Fibroblast of villous mesenchyme (primary cell): ENCODE results near the gene ZNF432. TPM values are rescaled to one million over a fixed set of nuclear protein-coding genes. Genes with fewer than 3 reads are reported as not detected.

Source experiments
- DNase-seq: peaks from one replicate; pipeline ENCODE4 v3.0.0-alpha.2; 2010; ENCODE audit warnings: low read depth
- H3K4me3 ChIP-seq: 2 replicates; pipeline ENCODE4 v1.5.1; 2011; ENCODE audit warnings: low read depth, mild to moderate bottlenecking, low read length
- CTCF ChIP-seq: IDR thresholded peaks from 2 replicates; pipeline ENCODE4 v1.5.1; 2012; ENCODE audit warnings: low read depth, mild to moderate bottlenecking, low read length; ENCODE audit not compliant: insufficient read depth
- total RNA-seq: library from RNA; depleted of rRNA; stranded (reverse); fragments of >200 nt; gene quantifications from 2 replicates; pipeline ENCODE4 v1.2.3, GENCODE V29; 2012

Gene ZNF432
- total RNA-seq, 1 donor, result 10.8 TPM

GRCh38 chr19:52007451-52007805, 41.2 kb downstream of the ZNF432 start:
- no peak for DNase-seq
- TF ChIP-seq CTCF, result no peak
- peak overlapping the region; percentile 98 for H3K4me3 ChIP-seq

GRCh38 chr19:51994048-51994644, 54.5 kb downstream of the ZNF432 start:
- DNase-seq, result no peak
- no peak for TF ChIP-seq CTCF

GRCh38 chr19:51993422-51993821, 55.2 kb downstream of the ZNF432 start:
- no peak for TF ChIP-seq CTCF
- no peak overlapping the region for H3K4me3 ChIP-seq
- DNase-seq, result no peak

More at GRCh38 chr19:51994048-51994644, 54.5 kb downstream of the ZNF432 start:
- H3K4me3 ChIP-seq, result no peak overlapping the region

- no peak for TF ChIP-seq CTCF
- DNase-seq, result peak; percentile 99
- peak within 1 kb of the TSS; percentile 98 for H3K4me3 ChIP-seq
These were observed 62.0 kb downstream of the ZNF432 start, which contains the start of gene ZNF350 for GRCh38 chr19:51986309-51987291. Gene ZNF350, minus strand, starts transcription at chr19:51986840. Its CDS starts 12,480 bp downstream, at chr19:51974360.

GRCh38 chr19:51983361-51983760, 65.3 kb downstream of the ZNF432 start:
- no peak for DNase-seq
- no peak overlapping the region for H3K4me3 ChIP-seq
- TF ChIP-seq CTCF, result no peak

Other genes starting within 250 kb of the ZNF432 start
- 3.5 and 4.2 TPM in 2 replicates for gene ZNF577, start 160.9 kb downstream of the ZNF432 start, total RNA-seq
- gene ZNF649, start 143.8 kb downstream of the ZNF432 start, total RNA-seq, result 6.4 and 12.1 TPM in 2 replicates
- 5.2 and 10.8 TPM in 2 replicates for gene ZNF613, start 121.4 kb downstream of the ZNF432 start, total RNA-seq
- 6.8 and 7.8 TPM in 2 replicates for gene ZNF350, start 62.0 kb downstream of the ZNF432 start, total RNA-seq
- 9.0 and 9.9 TPM in 2 replicates for gene ZNF615, start 40.6 kb downstream of the ZNF432 start, total RNA-seq
- 7.7 and 12.1 TPM in 2 replicates for gene ZNF614, start 20.5 kb downstream of the ZNF432 start, total RNA-seq
- gene ZNF841, start 46.9 kb upstream of the ZNF432 start, total RNA-seq, result 22.9 and 41.9 TPM in 2 replicates
- gene ZNF616, start 91.1 kb upstream of the ZNF432 start, total RNA-seq, result 7.4 and 12.5 TPM in 2 replicates
- gene ZNF836, start 122.8 kb upstream of the ZNF432 start, total RNA-seq, result 7.1 and 11.7 TPM in 2 replicates
- 122 and 166 TPM in 2 replicates for gene PPP2R1A, start 141.2 kb upstream of the ZNF432 start, total RNA-seq
- 6.4 and 12.1 TPM in 2 replicates for gene ZNF766, start 220.7 kb upstream of the ZNF432 start, total RNA-seq
- 6.4 and 8.2 TPM in 2 replicates for gene ZNF480, start 248.3 kb upstream of the ZNF432 start, total RNA-seq